ENCODE measurements around the gene TRIM63.

TRIM63 gene

DNA sequence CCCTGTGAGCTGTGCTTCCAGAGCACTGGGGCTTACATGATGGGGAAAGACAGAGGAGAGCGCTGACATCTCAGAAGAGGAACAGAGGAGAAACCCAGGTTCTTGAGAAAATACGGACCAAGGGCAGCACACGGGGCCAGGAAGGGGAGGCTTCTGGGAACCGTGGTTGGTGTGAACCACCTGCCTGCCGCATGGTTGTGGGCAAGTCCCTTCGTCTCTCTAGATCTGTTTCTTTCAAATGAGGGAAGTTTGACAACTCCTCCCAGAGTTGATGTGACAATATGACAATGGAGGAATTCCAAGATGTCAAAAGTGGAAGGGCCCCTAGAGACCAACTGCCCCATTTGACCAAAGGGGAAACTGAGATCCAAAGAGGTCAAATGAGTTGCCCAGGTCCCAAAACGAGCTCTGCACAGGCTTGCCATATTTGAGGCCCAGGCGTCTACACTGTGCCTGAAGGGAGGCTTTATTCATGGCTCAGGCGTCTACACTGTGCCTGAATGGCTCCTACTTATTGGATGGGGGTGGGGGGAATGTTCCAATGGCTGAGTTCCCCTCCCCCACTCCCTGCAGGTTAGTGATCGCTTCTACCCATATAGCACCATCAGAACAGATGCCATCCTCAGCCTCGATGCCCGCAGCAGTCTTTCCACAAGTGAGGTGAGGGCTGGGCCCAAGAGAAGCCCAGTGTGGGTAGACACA is 34.6 kb downstream of the TRIM63 start:
- DNase-seq: no peak

DNA sequence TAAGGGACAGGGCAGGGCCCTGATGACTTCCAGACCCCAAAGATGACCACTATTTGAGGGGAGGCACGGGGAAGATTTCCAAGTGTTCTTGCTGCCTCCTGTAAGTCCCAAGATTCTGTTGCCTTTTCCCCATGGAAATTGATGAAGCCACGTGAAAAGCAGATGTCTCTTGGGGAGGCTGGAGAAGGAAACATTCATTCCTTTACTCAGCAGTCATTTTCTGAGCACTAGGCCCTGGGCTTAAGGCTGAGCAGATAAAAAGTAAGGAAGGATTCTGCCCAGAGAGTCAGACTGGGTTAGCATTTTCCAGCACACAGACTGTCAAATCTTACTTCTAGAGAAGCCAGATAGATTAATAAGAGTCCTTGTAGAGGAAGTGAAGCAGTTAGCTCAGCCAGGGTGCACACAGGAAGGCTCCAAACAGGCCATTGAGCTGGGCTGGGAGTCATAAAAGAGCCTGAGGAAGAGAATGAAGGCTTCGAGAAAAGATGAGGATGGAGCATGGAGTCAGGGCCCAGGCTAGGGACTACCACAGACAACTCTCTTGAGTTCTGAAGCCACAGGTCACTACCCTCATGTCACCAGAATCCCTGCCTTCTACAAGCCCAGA is 35.7 kb downstream of the TRIM63 start:
- no peak for DNase-seq

DNA sequence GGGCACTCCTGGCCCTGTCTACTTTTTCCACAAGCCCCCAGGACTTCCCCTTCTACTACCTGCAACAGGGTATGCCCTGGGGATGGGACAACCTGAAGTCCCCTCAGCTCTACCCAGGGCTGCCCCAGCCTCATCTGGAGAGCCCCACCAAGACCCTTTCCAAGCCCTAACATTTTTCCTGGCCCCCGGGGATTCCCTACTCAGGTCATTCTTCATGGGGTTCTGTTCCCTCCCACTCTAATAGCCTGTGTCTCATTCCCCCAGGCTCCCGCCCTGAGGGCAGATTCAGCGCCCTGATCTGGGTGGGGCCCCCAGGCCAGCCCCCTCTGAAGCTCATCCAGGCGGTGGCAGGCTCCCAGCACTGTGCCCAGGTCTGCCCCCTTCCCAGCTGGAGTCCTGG is 36.2 kb downstream of the TRIM63 start:
- no peak for DNase-seq

- DNase-seq: no peak
Measured at GRCh38 chr1:26029864-26030481, 37.5 kb downstream of the TRIM63 start.

- no peak for DNase-seq
Measured at GRCh38 chr1:26029054-26029863, 38.2 kb downstream of the TRIM63 start.

DNA sequence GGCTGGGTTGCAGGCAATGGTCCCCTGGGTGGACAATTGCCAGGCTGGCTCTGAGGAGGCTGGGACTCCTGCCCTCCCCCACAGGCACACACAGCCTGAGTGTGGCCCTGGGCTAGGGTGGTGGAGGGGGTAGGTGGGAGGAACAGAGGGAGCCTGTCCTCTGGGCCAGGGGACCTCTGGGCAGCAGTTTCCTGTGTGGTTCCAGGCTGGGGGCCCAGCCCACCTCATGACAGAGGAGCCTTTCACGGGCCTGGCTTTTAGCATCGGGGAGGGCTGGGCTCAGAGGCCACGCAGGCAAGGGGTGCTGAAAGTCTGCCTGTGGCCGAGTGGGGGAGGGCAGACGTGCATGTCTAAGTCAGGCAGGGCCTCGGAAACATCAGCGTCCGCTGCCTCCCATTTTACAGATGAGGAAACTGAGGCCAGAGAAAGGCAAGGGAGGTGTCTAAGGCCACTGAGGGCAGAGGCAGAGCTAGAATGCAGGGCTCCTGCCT is 38.9 kb downstream of the TRIM63 start:
- DNase-seq: no peak

GRCh38 chr1:26027716-26028489 is 39.5 kb downstream of the TRIM63 start:
- DNase-seq: no peak

DNA sequence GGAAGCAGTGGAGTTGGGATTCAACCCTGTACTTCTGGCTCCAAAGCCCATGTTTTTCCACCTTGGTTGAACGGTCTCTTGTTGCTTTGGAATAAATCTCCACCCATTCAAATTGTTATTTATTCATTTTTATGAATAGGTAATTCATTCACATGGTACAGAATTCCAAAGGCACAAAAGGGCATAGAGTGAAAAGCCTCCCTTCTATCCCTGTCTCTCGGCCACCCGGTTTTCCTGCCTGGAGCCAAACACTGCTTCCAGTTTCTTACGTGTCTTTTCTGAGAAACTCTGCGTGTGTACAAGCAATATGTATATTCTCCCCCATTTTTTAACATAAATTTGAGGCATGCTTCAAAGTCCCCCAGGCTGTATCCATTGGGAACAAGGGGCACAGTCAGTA is 41.9 kb downstream of the TRIM63 start:
- no peak for DNase-seq

- no peak for DNase-seq
Measured at GRCh38 chr1:26025060-26025459, 42.4 kb downstream of the TRIM63 start.

GRCh38 chr1:26023826-26024225 is 43.6 kb downstream of the TRIM63 start:
- DNase-seq: no peak

GRCh38 chr1:26023009-26023408 is 44.4 kb downstream of the TRIM63 start:
- no peak for DNase-seq

- DNase-seq: no peak
Measured at GRCh38 chr1:26022404-26022779, 45.0 kb downstream of the TRIM63 start.

GRCh38 chr1:26021647-26022403 is 45.6 kb downstream of the TRIM63 start, which contains the start of gene EXTL1:
TSS of gene EXTL1 (plus strand) at chr1:26021775. CDS start at chr1:26022647, 872 bp downstream.
- no peak for DNase-seq

DNA sequence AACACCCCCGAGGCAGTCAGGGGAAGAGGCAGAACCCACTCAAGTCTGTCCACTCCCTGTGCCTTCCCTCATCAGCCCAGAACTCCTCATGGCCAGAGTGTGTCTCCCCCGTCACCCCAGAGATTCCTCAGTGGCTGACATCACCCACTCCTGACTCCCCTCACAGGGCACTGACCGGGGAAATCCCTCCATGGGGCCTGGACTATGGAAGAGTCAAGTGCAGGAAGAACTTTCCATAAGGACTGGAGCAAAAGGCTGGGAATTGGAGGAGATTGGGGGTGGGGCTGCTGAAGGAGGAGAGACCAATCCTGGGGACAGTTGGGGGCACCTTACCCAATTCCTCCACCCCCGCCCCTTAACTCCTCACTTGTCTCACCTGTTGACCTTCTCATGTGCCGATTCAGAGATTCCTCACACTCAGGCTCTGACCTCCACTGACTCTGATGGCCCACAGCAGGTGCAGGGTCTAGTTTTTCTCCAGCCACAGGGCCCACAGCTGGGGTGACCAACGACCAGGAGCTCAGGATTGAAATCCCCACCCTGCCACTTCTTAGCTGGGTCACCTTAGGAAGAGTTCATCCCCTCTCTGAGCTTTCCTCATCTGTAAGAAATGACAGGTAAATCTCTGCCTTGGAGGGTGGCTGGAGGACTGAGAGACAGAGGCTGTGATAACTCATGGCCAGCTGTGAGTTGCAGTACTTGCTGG is 46.3 kb downstream of the TRIM63 start:
- no peak for DNase-seq

GRCh38 chr1:26020330-26020768 is 47.1 kb downstream of the TRIM63 start:
- DNase-seq: no peak

DNA sequence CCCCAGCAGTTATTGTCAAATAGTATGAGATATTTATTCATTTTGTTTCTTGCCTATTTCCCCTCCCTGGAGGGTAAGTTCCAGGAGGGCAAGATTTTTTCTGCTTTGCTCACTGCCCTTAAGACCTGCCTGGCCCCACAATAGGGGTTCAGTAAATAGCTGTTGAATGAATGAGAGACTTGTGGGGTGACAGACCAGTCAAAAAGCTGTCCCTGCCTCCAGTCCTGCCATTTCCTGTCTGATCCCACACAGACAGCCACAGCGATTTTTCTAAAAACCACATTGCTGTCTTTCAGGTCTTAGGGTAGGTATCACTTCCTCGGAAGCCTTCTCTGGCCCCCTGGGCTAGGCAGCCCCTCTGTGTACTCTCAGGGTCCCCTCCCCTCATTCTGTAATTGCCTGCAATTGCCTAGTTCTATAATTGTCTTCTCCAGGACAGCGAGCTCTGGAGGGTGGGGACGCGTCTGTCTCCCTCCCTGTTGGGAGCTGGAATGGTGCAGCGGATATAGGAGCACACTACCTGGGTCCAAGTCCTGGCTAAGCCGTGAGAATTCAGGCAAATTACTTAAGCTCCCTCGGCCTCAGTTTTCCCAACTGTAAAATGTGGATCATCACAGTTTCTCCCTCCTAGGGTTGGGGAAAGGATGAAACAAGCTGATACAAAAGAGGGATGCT is 47.7 kb downstream of the TRIM63 start:
- DNase-seq: no peak

DNA sequence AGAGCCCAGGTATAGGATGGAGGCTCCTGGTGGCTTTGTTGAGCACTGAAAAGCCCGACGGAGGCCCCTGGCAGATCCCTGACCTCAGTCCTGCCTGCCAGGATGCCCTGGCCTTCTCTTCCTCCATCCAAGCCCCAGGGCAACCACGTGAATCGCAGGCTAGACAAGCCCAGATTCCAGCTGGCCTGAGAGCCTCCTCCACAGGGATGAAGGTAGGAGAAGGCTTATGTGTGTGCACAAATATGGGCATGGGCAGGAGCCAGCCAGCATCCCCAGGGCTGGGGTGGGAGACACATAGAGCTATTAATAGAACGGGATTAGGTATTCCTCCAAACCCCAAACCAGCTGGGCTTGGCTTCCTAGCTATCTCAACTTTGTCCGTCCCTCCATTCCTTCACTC is 49.8 kb downstream of the TRIM63 start:
- DNase-seq: no peak

- no peak for DNase-seq
Measured at GRCh38 chr1:26016953-26017545, 50.4 kb downstream of the TRIM63 start.

DNA sequence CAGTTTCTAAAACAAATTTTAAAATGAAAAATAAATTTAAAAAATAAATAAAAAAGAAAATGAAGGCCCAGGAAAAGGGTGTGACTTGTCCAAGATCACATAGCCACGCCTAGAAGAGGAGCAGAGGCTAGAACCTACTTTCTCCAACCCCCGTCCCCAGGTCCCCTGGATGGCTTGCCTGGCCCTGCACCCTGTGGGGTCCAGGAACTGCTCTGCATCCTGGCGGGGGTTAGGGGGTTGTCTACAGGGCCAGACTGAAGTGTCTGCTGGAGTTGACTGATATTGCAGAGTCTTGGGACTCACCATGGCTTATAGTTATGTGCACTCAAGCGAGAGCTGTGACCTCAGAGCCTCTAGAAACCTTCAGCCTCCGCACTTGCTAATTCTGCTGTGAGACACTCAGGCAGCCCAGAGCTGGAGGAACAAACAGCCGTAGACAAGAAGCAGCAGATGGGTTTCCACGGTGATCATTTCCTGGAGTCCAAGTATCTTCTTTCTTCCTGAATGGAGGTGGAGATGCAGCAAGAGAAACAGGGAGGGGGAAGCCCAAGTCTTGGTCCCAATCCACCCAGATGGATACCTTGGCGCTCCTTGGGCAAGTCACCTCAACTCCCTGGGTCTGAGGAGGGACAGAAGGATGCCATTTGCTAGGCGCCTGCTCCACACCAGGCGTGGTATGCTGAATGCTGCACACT is 51.0 kb downstream of the TRIM63 start:
- DNase-seq: no peak
